CD14-positive monocyte (primary cell): ENCODE data around the gene GGA1. TPM values are rescaled to one million over a fixed set of nuclear protein-coding genes. Genes with fewer than 3 reads are reported as not detected.

Experiments used
- DNase-seq, 3 donors: peaks; one replicate each; pipeline ENCODE4 v3.0.0-alpha.2; 2011 to 2022
- H2AFZ ChIP-seq: 2 replicates; pipeline ENCODE4 v1.6.0; 2012; ENCODE audit warnings: mild to moderate bottlenecking, low read depth, low read length, inconsistent platforms; ENCODE audit not compliant: insufficient read depth, poor library complexity, severe bottlenecking
- H3K27ac ChIP-seq, 2 donors: 1 replicate in 1 of 2; 2 replicates in 1 of 2; pipeline ENCODE4 v1.5.1; 2012 to 2013; ENCODE audit warnings: low read length in 2 of 2, control low read depth in 1 of 2, inconsistent platforms in 1 of 2, low read depth in 1 of 2, mild to moderate bottlenecking in 1 of 2
- H3K27me3 ChIP-seq, 2 donors: one replicate each; pipeline versions ENCODE4 v1.6.0 to v1.6.1; 2011 to 2013; ENCODE audit warnings: low read length in 2 of 2; ENCODE audit not compliant: control insufficient read depth in 2 of 2, insufficient read depth in 2 of 2
- H3K36me3 ChIP-seq, 2 donors: replicated peaks in 1 of 2; 1 replicate in 1 of 2; 2 replicates in 1 of 2; pipeline versions ENCODE4 v1.5.1 to v1.6.1; 2012 to 2013; ENCODE audit warnings: low read length in 2 of 2, control low read depth in 1 of 2, inconsistent platforms in 1 of 2, mild to moderate bottlenecking in 1 of 2; ENCODE audit not compliant: insufficient read depth in 2 of 2, control insufficient read depth in 1 of 2
- H3K4me1 ChIP-seq, 2 donors: 1 replicate in 1 of 2; 2 replicates in 1 of 2; pipeline versions ENCODE4 v1.5.1 to v1.6.1; 2012 to 2013; ENCODE audit warnings: low read length in 2 of 2, control low read depth in 1 of 2, inconsistent platforms in 1 of 2, mild to moderate bottlenecking in 1 of 2, moderate library complexity in 1 of 2; ENCODE audit not compliant: insufficient read depth in 2 of 2, control insufficient read depth in 1 of 2
- H3K4me2 ChIP-seq: replicated peaks from 2 replicates; pipeline ENCODE3; 2012; ENCODE audit warnings: low read length, moderate library complexity, mild to moderate bottlenecking; ENCODE audit not compliant: poor library complexity, severe bottlenecking; ENCODE audit errors: extremely low read depth
- H3K4me3 ChIP-seq, 3 experiments: fragments of 200-600 bp in 1 of 3; sonication (generic) in 1 of 3; replicated peaks in 1 of 3; 1 replicate in 2 of 3; 2 replicates in 1 of 3; pipeline ENCODE4 v1.5.1; 2011 to 2013; ENCODE audit warnings: low read length in 3 of 3, mild to moderate bottlenecking in 3 of 3, control low read depth in 2 of 3, low read depth in 2 of 3, inconsistent platforms in 1 of 3, moderate library complexity in 1 of 3
- H3K79me2 ChIP-seq: 2 replicates; pipeline ENCODE4 v1.6.0; 2012; ENCODE audit warnings: mild to moderate bottlenecking, control low read depth, inconsistent platforms, low read length, moderate library complexity; ENCODE audit not compliant: insufficient read depth
- H3K9ac ChIP-seq: 2 replicates; pipeline ENCODE4 v1.6.0; 2017; ENCODE audit warnings: low read length, mild to moderate bottlenecking; ENCODE audit not compliant: insufficient read depth, poor library complexity, severe bottlenecking
- H3K9me3 ChIP-seq, 2 donors: replicated peaks in 1 of 2; 1 replicate in 1 of 2; 2 replicates in 1 of 2; pipeline versions ENCODE4 v1.5.1 to v1.6.1; 2012 to 2013; ENCODE audit warnings: low read length in 2 of 2, control low read depth in 1 of 2; ENCODE audit not compliant: control insufficient read depth in 1 of 2, insufficient read depth in 1 of 2
- H4K20me1 ChIP-seq: 2 replicates; pipeline ENCODE4 v1.6.0; 2012; ENCODE audit warnings: mild to moderate bottlenecking, low read length, control low read depth, moderate library complexity; ENCODE audit not compliant: insufficient read depth
- H3K27ac Mint-ChIP-seq, 7 donors: one replicate each; pipeline ENCODE4 v1.8.0; 2020; ENCODE audit warnings: mild to moderate bottlenecking in 7 of 7, mixed read lengths in 7 of 7, moderate library complexity in 6 of 7, inconsistent platforms in 2 of 7
- H3K27me3 Mint-ChIP-seq, 3 donors: one replicate each; pipeline ENCODE4 v1.8.0; 2021 to 2022; ENCODE audit warnings: low read depth in 3 of 3, mild to moderate bottlenecking in 3 of 3, mixed read lengths in 3 of 3, moderate library complexity in 3 of 3, inconsistent platforms in 1 of 3
- H3K36me3 Mint-ChIP-seq, 2 donors: one replicate each; pipeline ENCODE4 v1.8.0; 2020; ENCODE audit warnings: mixed read lengths in 2 of 2, inconsistent platforms in 1 of 2, mild to moderate bottlenecking in 1 of 2
- H3K4me1 Mint-ChIP-seq: one replicate; pipeline ENCODE4 v1.8.0; 2020; ENCODE audit warnings: mild to moderate bottlenecking, mixed read lengths
- H3K4me3 Mint-ChIP-seq, 2 donors: one replicate each; pipeline ENCODE4 v1.8.0; 2020; ENCODE audit warnings: mild to moderate bottlenecking in 2 of 2, mixed read lengths in 2 of 2, moderate library complexity in 1 of 2
- H3K9me3 Mint-ChIP-seq, 7 donors: one replicate each; pipeline ENCODE4 v1.8.0; 2020 to 2022; ENCODE audit warnings: mixed read lengths in 7 of 7, mild to moderate bottlenecking in 6 of 7, moderate library complexity in 6 of 7, inconsistent platforms in 2 of 7
- CTCF ChIP-seq: fragments of 200-600 bp; IDR thresholded peaks from one replicate; pipeline ENCODE4 v1.8.0; 2022; ENCODE audit warnings: antibody characterized with exemption, mild to moderate bottlenecking
- WGBS: methylation state at CpG from one replicate; pipeline ENCODE4 v1.1.5; 2013; ENCODE audit warnings: missing lambda C conversion rate; ENCODE audit not compliant: insufficient coverage; 5-methylcytosine and 5-hydroxymethylcytosine counted together
- intact Hi-C, 2 donors: fragments of 100-400 bp; cut with micrococcal nuclease; formaldehyde crosslinking; loops; one replicate each; pipeline versions ENCODE4 v1.15.0 to v1.15.1; 2023
- polyA plus RNA-seq, 3 donors: library from polyadenylated mRNA; depleted of rRNA in 1 of 3; unstranded in 2 of 3; stranded (reverse) in 1 of 3; fragments of 300-500 nt in 2 of 3; fragments of >200 nt in 1 of 3; fragmentation: Illumina TruSeq in 2 of 3; gene quantifications; 1 replicate in 2 of 3; 2 replicates in 1 of 3; pipeline ENCODE4 v1.2.3, GENCODE V29; 2012 to 2021

Gene GGA1
- polyA plus RNA-seq, 3 donors: 19.8 to 91.0 (median 24.8) TPM

GRCh38 chr22:37669586-37669985, 61.0 kb downstream of the GGA1 start:
- no peak for DNase-seq
- intact Hi-C loops: no loop called here
- Histone ChIP-seq H3K27ac (no peak overlapping the region), H4K20me1 (peaks cover 4% of the 10 kb centered on the region), H3K36me3 (peaks cover 6 to 17% of the 10 kb centered on the region in 2 donors), H2AFZ (no peak overlapping the region), H3K9me3 (no peaks in the 10 kb centered on the region), H3K9ac (no peak overlapping the region), H3K4me1 (peaks cover 29 to 30% of the 10 kb centered on the region in 2 donors), H3K4me3 (no peak overlapping the region), H3K79me2 (peaks cover 20% of the 10 kb centered on the region), H3K27me3 (no peaks in the 10 kb centered on the region), H3K4me2 (no peak overlapping the region)
- H3K36me3 Mint-ChIP-seq: peaks cover 9 to 30% of the 10 kb centered on the region in 2 donors
- H3K4me3 Mint-ChIP-seq: no peak overlapping the region
- no peak for TF ChIP-seq CTCF
- 83% methylated on average over 4 of the region's 6 CpGs for WGBS
- peaks cover 0 to 4% (median 4%) of the 10 kb centered on the region in 3 donors for H3K27me3 Mint-ChIP-seq
- peak overlapping the region in 1 of 7 donors; percentile 52 for H3K27ac Mint-ChIP-seq
- peaks cover 28% of the 10 kb centered on the region for H3K4me1 Mint-ChIP-seq
- H3K9me3 Mint-ChIP-seq: no peaks in the 10 kb centered on the region

GRCh38 chr22:37672206-37672919, 63.7 kb downstream of the GGA1 start:
- TF ChIP-seq CTCF: no peak
- intact Hi-C loops: loop anchor here in 1 of 2 donors (10.0 kb wide), 2 partner anchors 72 to 172 kb away; partner anchors contain the start of genes ANKRD54 and EIF3L
- peak overlapping the region in 1 of 7 donors; percentile 58 for H3K27ac Mint-ChIP-seq
- H3K4me2 ChIP-seq: peak overlapping the region; percentile 41
- no peaks in the 10 kb centered on the region for H3K36me3 ChIP-seq
- H4K20me1 ChIP-seq: peaks cover 18% of the 10 kb centered on the region
- no peaks in the 10 kb centered on the region for H3K27me3 ChIP-seq
- DNase-seq: no peak
- H3K4me1 ChIP-seq: peaks cover 51 to 57% of the 10 kb centered on the region in 2 donors
- H2AFZ ChIP-seq: peak overlapping the region; percentile 59
- peaks cover 36% of the 10 kb centered on the region for H3K4me1 Mint-ChIP-seq
- H3K4me3 Mint-ChIP-seq: peak overlapping the region; percentile 26 to 41
- H3K36me3 Mint-ChIP-seq: peaks cover 0 to 8% of the 10 kb centered on the region in 2 donors
- H3K27ac ChIP-seq: no peak overlapping the region
- H3K9me3 Mint-ChIP-seq: no peaks in the 10 kb centered on the region
- H3K27me3 Mint-ChIP-seq: peaks cover 0 to 4% (median 2%) of the 10 kb centered on the region in 3 donors
- H3K9me3 ChIP-seq: no peaks in the 10 kb centered on the region
- no peak overlapping the region for H3K9ac ChIP-seq
- peak overlapping the region in 1 of 3 experiments; percentile 38 for H3K4me3 ChIP-seq
- H3K79me2 ChIP-seq: peaks cover 41% of the 10 kb centered on the region
- WGBS: 4% methylated on average over 5 of the region's 15 CpGs
